Activated naive CD8-positive, alpha-beta T cell treated with anti-CD3 and anti-CD28 coated beads, Interleukin-2, amount 10 ng/mL, durations not matched to agents 7 days and 5 days (primary cell): ENCODE data around the gene FNDC5. TPM values are rescaled to one million over a fixed set of nuclear protein-coding genes. Genes with fewer than 3 reads are reported as not detected.

Experiments used
- ATAC-seq: fragments of 150-1000 bp; cut with Tn5 transposase; one replicate; pipeline ENCODE4 v1.10.0; 2021; ENCODE audit warnings: low read depth, moderate library complexity
- POLR2A ChIA-PET: fragments of 350-600 bp; sonication (Branson Sonifier 250); formaldehyde crosslinking; loops from one replicate; lab custom pipeline; 2021; ENCODE audit warnings: antibody characterized with exemption; lab: Charles Lee
- DNase-seq: peaks from one replicate; pipeline ENCODE4 v3.0.0; 2021
- H3K27ac Mint-ChIP-seq: one replicate; pipeline ENCODE4 v1.8.0; 2022; ENCODE audit warnings: mild to moderate bottlenecking, mixed read lengths
- H3K27me3 Mint-ChIP-seq: one replicate; pipeline ENCODE4 v1.8.0; 2022; ENCODE audit warnings: mild to moderate bottlenecking, moderate library complexity, mixed read lengths
- H3K36me3 Mint-ChIP-seq: one replicate; pipeline ENCODE4 v1.8.0; 2021; ENCODE audit warnings: mild to moderate bottlenecking, mixed read lengths
- H3K4me1 Mint-ChIP-seq: one replicate; pipeline ENCODE4 v1.8.0; 2021; ENCODE audit warnings: mixed read lengths
- H3K4me3 Mint-ChIP-seq: one replicate; pipeline ENCODE4 v1.8.0; 2022; ENCODE audit warnings: mild to moderate bottlenecking, moderate library complexity, mixed read lengths
- H3K9me3 Mint-ChIP-seq: one replicate; pipeline ENCODE4 v1.8.0; 2021; ENCODE audit warnings: mixed read lengths
- total RNA-seq, 2 experiments: library from RNA; stranded (reverse); gene quantifications; one replicate each; pipeline ENCODE4 v1.2.3, GENCODE V29; 2021

Gene FNDC5
- total RNA-seq, 2 experiments from 2014 or later, result not detected

DNA sequence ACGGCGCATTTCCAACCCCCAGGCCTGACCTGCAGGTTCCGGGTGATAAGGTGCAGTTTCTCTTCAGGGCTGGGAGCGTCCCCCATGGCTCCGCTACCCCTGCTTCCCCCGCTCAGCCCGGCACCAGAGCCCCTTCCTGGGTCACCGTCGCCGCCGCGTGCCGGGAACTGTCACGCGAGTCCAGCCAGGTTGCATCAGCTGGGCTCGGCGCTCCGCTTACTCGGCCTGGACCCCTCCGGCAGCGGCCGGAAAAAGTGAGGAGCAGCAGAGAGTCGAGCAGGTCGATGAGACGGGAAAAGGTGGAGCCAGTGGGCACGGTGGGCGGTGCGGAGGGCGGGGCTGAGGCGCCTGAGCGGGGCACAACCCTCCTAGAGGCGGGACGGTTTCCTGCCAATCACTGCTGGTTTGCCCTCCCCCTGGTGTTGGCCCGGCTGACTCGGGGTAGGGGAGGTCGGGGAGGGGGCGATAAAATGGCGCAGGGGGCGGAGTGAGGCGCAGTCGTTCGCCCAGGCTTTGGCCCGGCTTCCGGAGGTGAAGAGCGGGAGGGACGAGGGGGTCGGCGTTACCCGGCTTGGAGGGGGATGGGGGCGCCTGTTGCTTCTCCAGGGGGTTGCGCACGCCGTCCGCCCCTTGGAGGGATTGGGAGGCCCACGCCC, 53.4 kb downstream of the FNDC5 start, which contains the start of the genes S100PBP and YARS1:
S100PBP (plus strand) TSS at position 495 of the 656 bp plus-strand sequence. CDS start 8,447 bp downstream, outside the sequence.
YARS1 (minus strand) TSS at position 200 of the 656 bp plus-strand sequence; CDS start at position 86, 114 bp downstream.
- peak; percentile 100 for DNase-seq
- H3K9me3 Mint-ChIP-seq, result no peaks in the 10 kb centered on the region
- H3K27me3 Mint-ChIP-seq, result no peaks in the 10 kb centered on the region
- peak within 1 kb of the TSS; percentile 97 for H3K4me3 Mint-ChIP-seq
- H3K27ac Mint-ChIP-seq, result peak within 1 kb of the TSS; percentile 88
- H3K36me3 Mint-ChIP-seq, result peaks cover 27% of the 10 kb centered on the region
- peaks cover 40% of the 10 kb centered on the region for H3K4me1 Mint-ChIP-seq
- POLR2A ChIA-PET, result interaction anchor here (0.6 to 2.9 kb wide), 11 partner anchors 13 to 533 kb away, joined by 3 to 11 read pairs (median 4); partner anchors contain the start of genes RBBP4 and ZBTB8OS
- peak; percentile 89 for ATAC-seq

DNA sequence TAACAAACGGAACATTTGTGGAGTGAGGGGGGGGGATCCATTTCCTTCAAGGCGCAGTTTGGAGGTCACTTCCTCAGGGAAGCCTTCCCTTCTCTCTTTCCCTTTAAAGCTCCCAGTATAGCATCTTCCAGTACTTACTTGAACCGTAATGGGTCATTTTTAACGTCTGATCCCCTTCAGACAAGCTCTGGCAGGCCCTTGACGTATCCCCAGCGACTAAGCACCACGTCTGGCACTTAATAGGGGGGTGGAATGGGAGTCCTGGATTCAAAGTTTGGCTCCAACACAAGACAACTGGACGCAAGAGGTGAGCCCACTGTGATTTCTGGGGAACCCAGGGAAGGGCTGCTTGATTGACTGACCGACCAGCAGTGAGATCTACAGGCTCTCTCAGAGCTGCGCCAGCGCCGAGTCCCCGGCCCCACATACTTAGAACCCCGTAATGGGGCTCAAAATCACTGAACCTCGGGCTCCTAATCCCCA, 54.0 kb downstream of the FNDC5 start:
- Mint-ChIP-seq H3K36me3 (peaks cover 27% of the 10 kb centered on the region), H3K9me3 (no peaks in the 10 kb centered on the region), H3K4me1 (peaks cover 42% of the 10 kb centered on the region), H3K27ac (peak overlapping the region; percentile 88), H3K27me3 (no peaks in the 10 kb centered on the region), H3K4me3 (peak overlapping the region; percentile 97)
- ATAC-seq (peak; percentile 1), DNase-seq (no peak)
- POLR2A ChIA-PET, result interaction anchor here (0.6 to 2.9 kb wide), 11 partner anchors 13 to 550 kb away, joined by 3 to 11 read pairs (median 4); partner anchors contain the start of genes RBBP4 and ZBTB8OS

DNA sequence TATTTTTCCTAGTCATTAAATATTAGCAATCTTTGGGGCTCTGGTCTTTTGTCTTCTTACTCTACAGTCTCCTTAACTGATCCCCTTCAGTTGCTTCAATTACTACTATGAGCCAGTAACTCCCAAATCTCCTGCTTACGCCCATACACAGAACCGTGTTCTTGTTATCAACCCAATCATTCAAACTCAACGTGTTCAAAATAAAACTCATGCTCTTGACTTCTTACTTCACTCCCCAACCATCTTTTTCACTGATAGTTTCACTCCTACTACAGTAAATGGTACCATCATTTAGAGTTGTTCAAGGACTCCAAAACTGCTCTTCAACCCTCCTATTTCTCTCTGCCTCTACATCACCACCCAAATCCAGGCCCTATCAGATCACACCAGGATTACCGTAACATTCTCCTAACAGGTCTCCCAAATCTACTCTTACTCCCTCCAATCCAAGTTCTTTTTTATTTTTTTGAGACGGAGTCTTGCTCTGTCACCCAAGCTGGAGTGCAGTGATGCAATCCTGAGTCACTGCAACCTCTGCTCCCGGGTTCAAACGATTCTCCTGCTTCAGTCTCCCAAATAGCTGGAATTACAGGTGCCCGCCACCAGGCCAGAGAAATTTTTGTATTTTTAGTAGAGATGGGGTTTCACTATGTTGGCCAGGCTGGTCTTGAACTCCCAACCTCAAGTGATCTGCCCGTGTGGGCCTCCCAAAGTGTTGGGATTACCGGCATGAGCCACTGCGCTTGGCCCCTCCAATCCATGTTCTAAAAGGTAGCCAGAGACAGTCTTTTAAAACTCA, 56.6 kb downstream of the FNDC5 start:
- Mint-ChIP-seq H3K4me3 (peak overlapping the region; percentile 31), H3K27ac (peak overlapping the region; percentile 43), H3K9me3 (no peaks in the 10 kb centered on the region), H3K27me3 (no peaks in the 10 kb centered on the region), H3K4me1 (peaks cover 43% of the 10 kb centered on the region), H3K36me3 (peaks cover 37% of the 10 kb centered on the region)
- DNase-seq (no peak), ATAC-seq (no peak)
- POLR2A ChIA-PET, result no interaction called here

Other genes starting within 250 kb of the FNDC5 start
- 10 to 100 TPM; 57.7 to 61.7 TPM for gene ZBTB8OS, start 220.4 kb downstream of the FNDC5 start, total RNA-seq
- 100 to 1,000 TPM; 273 to 280 TPM for gene RBBP4, start 219.7 kb downstream of the FNDC5 start, total RNA-seq
- gene SYNC, start 168.1 kb downstream of the FNDC5 start, total RNA-seq, result not detected
- 100 to 1,000 TPM; 180 to 181 TPM for gene YARS1, start 53.6 kb downstream of the FNDC5 start, total RNA-seq
- 10 to 100 TPM; 75.8 to 78.5 TPM for gene S100PBP, start 53.3 kb downstream of the FNDC5 start, total RNA-seq
- gene HPCA, start 15.6 kb upstream of the FNDC5 start, total RNA-seq, result under 1 TPM in 1 of 2 experiments, not detected in 1; 0.40 TPM
- gene TMEM54, start 30.5 kb upstream of the FNDC5 start, total RNA-seq, result not detected
- 10 to 100 TPM; 21.6 to 22.4 TPM for gene RNF19B, start 93.9 kb upstream of the FNDC5 start, total RNA-seq
- gene AK2, start 166.0 kb upstream of the FNDC5 start, total RNA-seq, result 100 to 1,000 TPM; 197 to 201 TPM
- gene AZIN2, start 210.2 kb upstream of the FNDC5 start, total RNA-seq, result 10 to 100 TPM; 16.5 to 16.6 TPM